ENCODE results near the gene WDR55. TPM values are rescaled to one million over a fixed set of nuclear protein-coding genes. Genes with fewer than 3 reads are reported as not detected.
"Not testable (repeated sequence)": the region's sequence is repeated elsewhere in the genome, so short reads cannot be mapped to it uniquely, and the experiment has no call there.

The WDR55 gene
- total RNA-seq, 1 donor from 2014 or later: 40.8 TPM

GRCh38 chr5:140713562-140714094 is 48.9 kb downstream of the WDR55 start:
- FAIRE-seq: no peak
- Histone ChIP-seq H3K4me3 (ENCODE audit: low read depth, low read length) (no peak overlapping the region), H3K36me3 (ENCODE audit: control insufficient read depth, insufficient read depth, low read length) (no peaks in the 10 kb centered on the region), H3K27me3 (ENCODE audit: control insufficient read depth, insufficient read depth, low read length) (no peaks in the 10 kb centered on the region)
- TF ChIP-seq CTCF (IDR thresholded peaks at IDR 0.05; ENCODE audit: insufficient read depth, low read length, severe bottlenecking): no peak
- no peak for DNase-seq (ENCODE audit: low read depth)

DNA sequence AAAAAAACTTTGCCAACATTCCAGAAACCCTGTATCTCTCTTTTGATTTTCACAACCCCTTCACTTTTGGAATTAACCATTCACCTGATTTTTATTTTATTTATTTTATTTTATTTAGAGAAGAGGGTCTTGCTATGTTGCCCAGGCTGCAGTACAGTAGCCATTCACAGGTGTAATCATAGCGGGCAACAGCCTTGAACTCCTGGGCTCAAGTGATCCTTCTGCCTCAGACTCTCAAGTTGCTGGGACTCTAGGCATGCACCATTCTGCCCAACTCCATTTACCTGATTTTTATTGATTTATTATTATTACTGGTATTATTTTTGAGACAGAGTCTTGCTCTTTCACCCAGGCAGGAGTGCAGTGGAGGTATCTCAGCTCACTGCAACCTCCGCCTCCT is 51.5 kb downstream of the WDR55 start:
- not testable (repeated sequence) for H3K27me3 ChIP-seq (ENCODE audit: control insufficient read depth, insufficient read depth, low read length); FAIRE-seq; H3K36me3 ChIP-seq (ENCODE audit: control insufficient read depth, insufficient read depth, low read length); H3K4me3 ChIP-seq (ENCODE audit: low read depth, low read length); DNase-seq (ENCODE audit: low read depth)

DNA sequence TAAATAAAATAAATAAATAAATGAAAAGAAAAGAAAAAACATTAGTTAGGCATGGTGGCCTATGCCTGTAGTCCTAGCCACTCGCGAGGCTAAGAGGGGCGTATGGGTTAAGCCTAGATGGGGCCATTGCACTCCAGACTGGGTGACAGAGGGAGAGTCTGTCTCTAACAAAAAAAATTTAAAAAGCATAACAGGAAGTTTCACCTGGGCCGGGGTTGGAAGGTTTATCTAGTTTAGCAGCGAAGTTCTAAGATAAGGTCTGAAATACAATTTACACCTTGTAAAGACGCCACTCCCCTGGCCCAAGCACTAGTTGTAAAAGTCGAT is 53.5 kb downstream of the WDR55 start:
- no peak for TF ChIP-seq CTCF (IDR thresholded peaks at IDR 0.05; ENCODE audit: insufficient read depth, low read length, severe bottlenecking)
- H3K4me3 ChIP-seq (ENCODE audit: low read depth, low read length): no peak overlapping the region
- DNase-seq (ENCODE audit: low read depth): no peak
- FAIRE-seq: no peak
- no peaks in the 10 kb centered on the region for H3K27me3 ChIP-seq (ENCODE audit: control insufficient read depth, insufficient read depth, low read length)
- H3K36me3 ChIP-seq (ENCODE audit: control insufficient read depth, insufficient read depth, low read length): no peaks in the 10 kb centered on the region

GRCh38 chr5:140720738-140721137 is 56.0 kb downstream of the WDR55 start:
- not testable (repeated sequence) for FAIRE-seq; DNase-seq (ENCODE audit: low read depth); H3K36me3 ChIP-seq (ENCODE audit: control insufficient read depth, insufficient read depth, low read length)

GRCh38 chr5:140721395-140721794 is 56.7 kb downstream of the WDR55 start:
- not testable (repeated sequence) for H3K27me3 ChIP-seq (ENCODE audit: control insufficient read depth, insufficient read depth, low read length); FAIRE-seq; H3K4me3 ChIP-seq (ENCODE audit: low read depth, low read length); DNase-seq (ENCODE audit: low read depth); H3K36me3 ChIP-seq (ENCODE audit: control insufficient read depth, insufficient read depth, low read length)

More at GRCh38 chr5:140720738-140721137, 56.0 kb downstream of the WDR55 start:
- H3K4me3 ChIP-seq (ENCODE audit: low read depth, low read length); H3K27me3 ChIP-seq (ENCODE audit: control insufficient read depth, insufficient read depth, low read length): not testable (repeated sequence)

Other genes starting within 250 kb of the WDR55 start
- gene EIF4EBP3, start 117.2 kb upstream of the WDR55 start, total RNA-seq: 2.6 and 3.2 TPM in 2 replicates
- 39.8 and 48.5 TPM in 2 replicates for gene SRA1, start 107.4 kb upstream of the WDR55 start, total RNA-seq
- gene APBB3, start 100.3 kb upstream of the WDR55 start, total RNA-seq: 6.3 and 8.1 TPM in 2 replicates
- 13.2 and 21.4 TPM in 2 replicates for gene SLC35A4, start 100.1 kb upstream of the WDR55 start, total RNA-seq
- gene CD14, start 31.7 kb upstream of the WDR55 start, total RNA-seq: 2.3 and 3.2 TPM in 2 replicates
- 15.7 and 18.2 TPM in 2 replicates for gene TMCO6, start 25.5 kb upstream of the WDR55 start, total RNA-seq
- 16.8 and 46.5 TPM in 2 replicates for gene NDUFA2, start 17.3 kb upstream of the WDR55 start, total RNA-seq
- 58.4 and 98.7 TPM in 2 replicates for gene IK, start 17.1 kb upstream of the WDR55 start, total RNA-seq
- gene DND1, start 8.7 kb downstream of the WDR55 start, total RNA-seq: 0.26 TPM in 2 replicates
- 55.3 and 73.0 TPM in 2 replicates for gene HARS1, start 26.5 kb downstream of the WDR55 start, total RNA-seq
- gene HARS2, start 26.6 kb downstream of the WDR55 start, total RNA-seq: 28.9 and 32.9 TPM in 2 replicates
- gene ZMAT2, start 35.5 kb downstream of the WDR55 start, total RNA-seq: 47.1 and 76.7 TPM in 2 replicates
- under 0.01 TPM in 1 of 2 replicates, not detected in the other for gene PCDHA1, start 121.2 kb downstream of the WDR55 start, total RNA-seq
- gene PCDHA2, start 129.9 kb downstream of the WDR55 start, total RNA-seq: under 0.01 TPM in 1 of 2 replicates, not detected in the other
- under 0.01 TPM in 1 of 2 replicates, not detected in the other for gene PCDHA3, start 136.2 kb downstream of the WDR55 start, total RNA-seq
- 0.26 and 0.77 TPM in 2 replicates for gene PCDHA4, start 142.2 kb downstream of the WDR55 start, total RNA-seq
- 0.13 TPM in 1 of 2 replicates, not detected in the other for gene PCDHA5, start 156.7 kb downstream of the WDR55 start, total RNA-seq
- gene PCDHA6, start 163.1 kb downstream of the WDR55 start, total RNA-seq: 0.13 TPM in 1 of 2 replicates, not detected in the other
- under 0.01 and 0.13 TPM in 2 replicates for gene PCDHA7, start 169.4 kb downstream of the WDR55 start, total RNA-seq
- 0.13 TPM in 1 of 2 replicates, not detected in the other for gene PCDHA8, start 176.3 kb downstream of the WDR55 start, total RNA-seq
- gene PCDHA9, start 183.5 kb downstream of the WDR55 start, total RNA-seq: under 0.01 TPM in 2 replicates
- under 0.01 TPM in 2 replicates for gene PCDHA10, start 191.0 kb downstream of the WDR55 start, total RNA-seq
- 0.79 and 1.8 TPM in 2 replicates for gene PCDHA11, start 204.1 kb downstream of the WDR55 start, total RNA-seq
- under 0.01 and 0.13 TPM in 2 replicates for gene PCDHA12, start 210.4 kb downstream of the WDR55 start, total RNA-seq
- 0.13 and 0.26 TPM in 2 replicates for gene PCDHA13, start 217.2 kb downstream of the WDR55 start, total RNA-seq

Measured in bronchial epithelial cell (primary cell).